Subcutaneous abdominal adipose tissue (tissue), 5 donors: ENCODE data around the gene NOL4L.

Experiments used
- H3K27ac ChIP-seq: one replicate; pipeline ENCODE4 v1.7.0; 2013; ENCODE audit warnings: low read depth, mild to moderate bottlenecking, inconsistent platforms, low read length, moderate library complexity
- H3K27me3 ChIP-seq, 5 donors: one replicate each; pipeline ENCODE4 v1.7.0; 2013; ENCODE audit warnings: low read length in 5 of 5, inconsistent platforms in 1 of 5; ENCODE audit not compliant: control insufficient read depth in 5 of 5, insufficient read depth in 4 of 5
- H3K36me3 ChIP-seq, 5 donors: one replicate each; pipeline ENCODE4 v1.7.0; 2013; ENCODE audit warnings: low read length in 5 of 5; ENCODE audit not compliant: control insufficient read depth in 5 of 5, insufficient read depth in 5 of 5
- H3K4me1 ChIP-seq, 5 donors: one replicate each; pipeline ENCODE4 v1.7.0; 2013; ENCODE audit warnings: low read length in 5 of 5, mild to moderate bottlenecking in 3 of 5, moderate library complexity in 1 of 5; ENCODE audit not compliant: control insufficient read depth in 5 of 5, insufficient read depth in 5 of 5
- H3K4me3 ChIP-seq, 5 donors: one replicate each; pipeline ENCODE4 v1.7.0; 2013; ENCODE audit warnings: low read length in 5 of 5, low read depth in 1 of 5
- H3K9ac ChIP-seq, 5 donors: one replicate each; pipeline ENCODE4 v1.7.0; 2013; ENCODE audit warnings: low read length in 5 of 5, mild to moderate bottlenecking in 4 of 5, moderate library complexity in 3 of 5
- H3K9me3 ChIP-seq, 5 donors: one replicate each; pipeline ENCODE4 v1.7.0; 2013; ENCODE audit warnings: low read length in 5 of 5; ENCODE audit not compliant: control insufficient read depth in 5 of 5
- donor health status: healthy.
- donor health status: healthy.
- donor health status: healthy.
- donor health status: healthy.
- donor health status: healthy.

Gene NOL4L

DNA sequence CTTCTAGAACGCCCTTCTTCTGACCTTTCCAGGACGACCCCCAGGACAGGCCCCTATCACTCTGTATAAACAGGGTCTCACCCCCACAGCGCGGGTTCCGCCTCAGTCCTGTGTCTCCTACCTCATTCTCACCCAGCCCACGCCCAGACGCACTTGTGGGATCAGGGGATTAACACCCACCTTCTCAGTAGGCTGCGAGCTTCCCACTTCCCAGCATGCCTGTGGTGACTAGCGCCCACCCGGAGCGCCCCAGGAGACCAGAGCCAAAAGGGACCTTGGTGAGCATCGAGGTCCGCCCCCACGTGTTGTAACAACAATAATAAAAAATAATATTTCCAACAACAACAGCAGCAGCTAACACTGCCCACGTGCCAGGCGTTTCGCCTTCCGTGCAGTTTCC, 40.9 kb upstream of the NOL4L start:
- no peak overlapping the region for H3K27ac ChIP-seq
- H3K9ac ChIP-seq = no peak overlapping the region
- no peak overlapping the region for H3K4me3 ChIP-seq
- no peaks in the 10 kb centered on the region for H3K9me3 ChIP-seq
- H3K27me3 ChIP-seq = peaks cover 11 to 26% (median 21%) of the 10 kb centered on the region in 5 donors
- H3K36me3 ChIP-seq = no peaks in the 10 kb centered on the region
- H3K4me1 ChIP-seq = peaks cover 0 to 13% (median 8%) of the 10 kb centered on the region in 5 donors

DNA sequence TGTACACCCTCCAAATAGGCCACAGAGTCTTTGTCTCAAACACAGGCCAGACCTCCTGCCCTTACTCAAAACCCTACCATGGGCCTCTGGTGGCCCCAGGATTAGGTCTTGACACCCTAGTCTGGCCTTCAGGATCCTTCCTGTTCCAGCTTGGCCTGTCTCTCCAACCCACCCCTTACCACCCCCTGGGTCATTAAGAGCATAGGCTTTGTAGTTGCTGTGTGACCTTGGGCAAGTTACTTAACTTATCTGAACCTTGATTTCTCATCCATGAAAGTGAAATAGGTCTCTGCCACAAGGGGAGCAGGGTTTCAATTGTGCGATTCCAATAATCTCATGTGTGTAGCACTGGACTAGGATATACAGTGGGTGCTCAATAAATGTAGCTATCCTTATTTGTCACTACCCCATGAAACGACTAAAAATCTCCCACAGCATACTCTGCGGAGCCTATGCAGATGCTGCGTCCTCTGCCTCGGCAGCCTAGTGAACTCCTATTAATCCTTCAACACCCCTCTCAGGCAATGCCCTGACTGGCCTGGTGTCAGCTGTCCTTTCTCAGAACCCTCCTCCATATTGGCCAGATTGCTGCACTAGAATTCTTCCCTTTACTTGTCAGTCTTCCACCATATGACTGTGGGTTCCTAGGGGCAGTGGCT, 39.7 kb upstream of the NOL4L start:
- H3K9ac ChIP-seq = no peak overlapping the region
- H3K4me1 ChIP-seq = peaks cover 0 to 13% (median 8%) of the 10 kb centered on the region in 5 donors
- no peak overlapping the region for H3K4me3 ChIP-seq
- no peaks in the 10 kb centered on the region for H3K36me3 ChIP-seq
- H3K9me3 ChIP-seq = no peaks in the 10 kb centered on the region
- no peak overlapping the region for H3K27ac ChIP-seq
- H3K27me3 ChIP-seq = peaks cover 11 to 26% (median 21%) of the 10 kb centered on the region in 5 donors

DNA sequence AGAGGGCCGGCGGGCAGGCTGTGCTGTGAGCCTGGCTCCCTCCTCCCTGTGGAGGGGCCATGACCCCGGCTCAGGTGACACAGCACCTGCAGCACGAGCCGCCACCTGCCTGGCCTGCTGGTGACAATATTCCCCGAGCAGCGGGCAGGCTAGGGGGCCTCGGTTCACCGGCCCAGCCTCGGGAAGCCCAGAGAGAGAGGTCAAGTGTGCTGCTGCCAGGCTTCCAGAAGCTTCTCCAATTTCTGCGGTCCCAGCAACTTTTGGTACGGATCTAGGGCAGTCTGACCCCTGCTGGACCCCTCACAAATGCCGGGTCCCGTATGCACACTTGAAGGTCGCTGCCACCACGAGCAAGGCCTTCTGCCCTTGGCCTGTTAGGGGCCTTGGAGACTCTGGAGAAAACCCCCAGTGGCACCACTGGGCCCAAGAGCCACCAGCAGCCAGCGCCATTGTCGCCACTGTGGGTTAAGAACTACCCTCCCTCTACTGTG, 38.6 kb upstream of the NOL4L start:
- no peaks in the 10 kb centered on the region for H3K9me3 ChIP-seq
- no peak overlapping the region for H3K9ac ChIP-seq
- H3K27ac ChIP-seq = no peak overlapping the region
- H3K27me3 ChIP-seq = peaks cover 11 to 26% (median 22%) of the 10 kb centered on the region in 5 donors
- H3K4me1 ChIP-seq = peaks cover 0 to 13% (median 8%) of the 10 kb centered on the region in 5 donors
- no peaks in the 10 kb centered on the region for H3K36me3 ChIP-seq
- no peak overlapping the region for H3K4me3 ChIP-seq

DNA sequence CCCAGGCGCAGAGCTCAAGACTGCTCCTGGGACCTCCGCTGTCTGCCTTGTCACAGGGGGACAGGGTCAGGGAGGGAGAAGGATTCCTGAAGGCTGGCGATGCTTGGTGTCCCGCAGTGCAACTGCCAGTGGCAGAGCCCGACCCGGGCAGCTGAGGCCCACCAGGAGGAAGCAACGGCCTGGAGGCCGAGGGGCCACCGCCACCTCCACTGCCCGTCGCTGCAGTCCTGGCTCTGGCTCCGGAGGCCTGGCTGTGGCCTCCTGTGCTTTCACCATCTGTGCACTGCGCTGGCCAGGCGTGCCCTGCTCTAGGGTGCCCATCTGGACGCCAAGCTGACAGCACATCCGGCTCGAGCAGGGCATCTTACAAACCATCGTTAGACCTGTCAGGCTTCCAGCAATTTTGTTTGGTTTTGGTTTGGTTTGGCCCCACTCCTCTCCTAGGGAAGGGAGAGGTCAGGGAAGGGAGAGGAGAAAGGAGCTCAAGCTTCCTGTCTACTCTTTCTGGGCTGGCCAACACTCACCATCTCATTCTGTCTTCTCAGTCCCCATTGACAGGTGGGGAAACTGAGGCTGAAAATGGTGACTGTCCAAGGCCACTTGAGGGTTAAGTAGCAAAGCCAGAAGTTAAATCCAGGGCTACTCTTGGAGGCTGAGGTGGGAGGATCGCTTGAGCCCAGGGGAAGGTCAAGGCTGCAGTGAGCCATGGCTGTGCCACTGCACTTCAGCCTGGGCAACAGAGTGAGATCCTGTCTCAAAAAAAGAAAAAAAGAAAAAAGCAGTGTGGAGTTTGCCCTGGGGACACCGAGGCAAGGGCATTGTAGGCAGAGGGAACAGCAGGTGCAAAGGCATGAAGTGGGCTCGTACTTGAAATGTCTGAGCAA, 37.7 kb upstream of the NOL4L start:
- H3K4me3 ChIP-seq = no peak overlapping the region
- H3K9ac ChIP-seq = no peak overlapping the region
- no peaks in the 10 kb centered on the region for H3K36me3 ChIP-seq
- H3K27ac ChIP-seq = no peak overlapping the region
- H3K9me3 ChIP-seq = no peaks in the 10 kb centered on the region
- peaks cover 8 to 23% (median 20%) of the 10 kb centered on the region in 5 donors for H3K27me3 ChIP-seq
- H3K4me1 ChIP-seq = peaks cover 0 to 10% (median 8%) of the 10 kb centered on the region in 5 donors

DNA sequence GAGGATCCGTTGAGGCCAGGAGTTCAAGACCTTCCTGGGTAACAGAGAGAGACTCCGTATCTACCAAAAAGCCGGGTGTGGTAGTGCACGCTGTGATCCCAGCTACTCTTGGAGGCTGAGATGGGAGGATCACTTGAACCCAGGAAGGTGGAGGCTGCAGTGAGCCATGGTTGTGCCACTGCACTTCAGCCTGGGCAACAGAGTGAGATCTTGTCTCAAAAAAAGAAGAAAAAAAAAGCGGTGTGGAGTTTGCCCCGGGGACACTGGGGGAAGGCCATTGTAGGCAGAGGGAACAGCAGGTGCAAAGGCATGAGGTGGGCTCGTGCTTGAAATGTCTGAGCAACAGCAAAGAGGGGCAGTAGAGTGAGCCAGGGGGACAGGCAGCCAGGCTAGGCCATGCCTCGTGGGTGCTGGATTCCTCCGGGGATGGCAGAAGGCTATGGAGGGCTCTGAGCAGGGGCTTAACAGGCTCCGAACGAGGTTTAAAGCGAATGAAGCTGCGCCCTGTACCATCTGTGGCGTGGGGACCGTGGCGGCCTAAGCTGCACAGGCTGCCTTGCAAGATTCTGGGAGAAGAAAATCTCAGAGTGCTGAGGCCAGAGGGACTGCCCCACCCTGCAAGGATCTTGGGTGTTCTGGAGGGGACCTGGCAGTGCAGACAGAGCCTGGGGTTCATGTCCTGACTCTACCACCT, 36.9 kb upstream of the NOL4L start:
- Histone ChIP-seq H3K27ac (no peak overlapping the region), H3K9me3 (no peaks in the 10 kb centered on the region), H3K27me3 (peaks cover under 1 to 16% (median 15%) of the 10 kb centered on the region in 5 donors), H3K36me3 (no peaks in the 10 kb centered on the region), H3K9ac (no peak overlapping the region), H3K4me3 (no peak overlapping the region), H3K4me1 (peaks cover 0 to 2% (median 1%) of the 10 kb centered on the region in 5 donors)

DNA sequence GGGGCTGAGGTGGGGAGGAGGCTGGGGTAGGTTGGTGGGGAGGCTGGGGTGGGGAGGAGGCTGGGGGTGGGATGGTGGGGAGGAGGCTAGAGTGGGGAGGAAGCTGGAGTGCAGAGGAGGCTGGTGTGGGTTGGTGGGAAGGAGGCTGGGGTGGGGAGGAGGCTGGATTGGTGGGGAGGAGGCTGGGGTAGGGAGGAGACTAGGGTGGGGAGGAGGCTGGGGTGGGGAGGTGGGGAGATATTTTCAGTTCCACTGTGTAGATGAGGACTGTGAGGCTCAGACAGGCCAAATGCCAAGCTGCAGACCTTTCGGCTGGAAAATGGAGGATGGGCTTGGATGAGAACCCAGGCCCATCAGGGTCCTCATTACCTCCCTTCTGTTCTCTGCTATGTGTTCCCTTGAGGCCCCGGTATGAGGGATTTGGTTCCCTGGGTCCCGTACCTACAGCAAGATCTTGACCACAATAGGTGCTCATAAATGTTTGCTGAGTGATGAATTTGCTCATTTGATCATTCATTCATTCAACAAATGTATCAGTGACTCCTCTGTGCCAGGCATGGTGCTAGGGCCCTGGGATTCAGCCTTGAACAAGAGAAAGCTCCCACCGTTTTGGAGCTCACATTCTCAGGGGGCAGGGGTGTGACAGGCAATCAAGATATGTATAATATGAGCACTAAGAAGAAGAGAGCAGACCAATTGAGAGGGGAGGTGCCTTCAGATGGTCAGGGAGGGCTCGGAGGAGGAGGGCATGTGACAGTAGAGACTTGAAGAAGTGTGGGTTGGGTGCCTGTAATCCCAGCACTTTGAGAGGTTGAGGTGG, 36.1 kb upstream of the NOL4L start:
- Histone ChIP-seq H3K9ac (no peak overlapping the region), H3K4me1 (no peaks in the 10 kb centered on the region), H3K4me3 (no peak overlapping the region), H3K27ac (no peak overlapping the region), H3K9me3 (no peaks in the 10 kb centered on the region), H3K27me3 (peaks cover 0 to 9% (median 7%) of the 10 kb centered on the region in 5 donors), H3K36me3 (no peaks in the 10 kb centered on the region)

DNA sequence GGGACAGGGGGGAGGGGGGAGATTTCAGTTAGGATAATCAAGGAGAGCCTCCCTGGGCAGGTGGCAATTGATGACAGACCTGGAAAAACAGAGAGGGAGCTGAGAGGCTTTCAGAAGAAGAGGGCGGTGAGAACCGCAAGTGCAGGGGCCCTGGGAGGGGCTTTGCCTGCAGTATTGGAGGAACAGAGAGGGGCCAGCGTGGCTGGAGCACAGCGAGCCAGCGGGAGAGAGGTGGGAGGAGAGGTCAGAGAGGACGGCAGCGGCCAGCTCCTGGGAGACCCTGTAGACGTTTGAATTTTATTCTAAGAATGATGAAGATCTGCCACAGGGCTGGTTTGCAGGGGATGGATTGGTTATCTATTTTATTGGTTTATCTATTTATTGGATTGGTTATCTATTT, 34.5 kb upstream of the NOL4L start:
- no peaks in the 10 kb centered on the region for H3K4me1 ChIP-seq
- H3K36me3 ChIP-seq = no peaks in the 10 kb centered on the region
- H3K4me3 ChIP-seq = no peak overlapping the region
- H3K27me3 ChIP-seq = peaks cover 0 to 6% (median 2%) of the 10 kb centered on the region in 5 donors
- no peak overlapping the region for H3K27ac ChIP-seq
- H3K9ac ChIP-seq = no peak overlapping the region
- no peaks in the 10 kb centered on the region for H3K9me3 ChIP-seq

DNA sequence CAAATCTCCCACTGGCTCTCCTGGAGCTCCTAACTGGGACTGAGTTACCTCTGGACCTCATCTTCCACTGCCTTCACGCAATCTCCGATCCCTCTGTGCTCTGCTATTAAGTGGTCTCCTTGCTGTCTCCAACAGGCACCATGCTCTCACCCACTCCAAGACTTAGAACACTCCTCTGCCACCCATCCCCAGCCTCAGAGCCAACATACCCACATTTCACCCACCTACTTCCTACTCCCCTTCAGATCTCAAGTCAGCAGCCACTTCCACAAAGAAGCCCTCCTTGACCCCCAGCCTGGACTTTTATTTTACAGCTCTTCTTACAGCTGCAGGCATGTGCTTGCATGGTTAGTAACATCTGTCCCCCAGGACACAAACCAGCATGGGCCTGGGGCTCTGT, 29.6 kb upstream of the NOL4L start:
- Histone ChIP-seq H3K36me3 (no peaks in the 10 kb centered on the region), H3K9ac (no peak overlapping the region), H3K9me3 (no peaks in the 10 kb centered on the region), H3K27ac (no peak overlapping the region), H3K27me3 (peaks cover 7 to 24% (median 9%) of the 10 kb centered on the region in 5 donors), H3K4me3 (no peak overlapping the region), H3K4me1 (no peaks in the 10 kb centered on the region)

DNA sequence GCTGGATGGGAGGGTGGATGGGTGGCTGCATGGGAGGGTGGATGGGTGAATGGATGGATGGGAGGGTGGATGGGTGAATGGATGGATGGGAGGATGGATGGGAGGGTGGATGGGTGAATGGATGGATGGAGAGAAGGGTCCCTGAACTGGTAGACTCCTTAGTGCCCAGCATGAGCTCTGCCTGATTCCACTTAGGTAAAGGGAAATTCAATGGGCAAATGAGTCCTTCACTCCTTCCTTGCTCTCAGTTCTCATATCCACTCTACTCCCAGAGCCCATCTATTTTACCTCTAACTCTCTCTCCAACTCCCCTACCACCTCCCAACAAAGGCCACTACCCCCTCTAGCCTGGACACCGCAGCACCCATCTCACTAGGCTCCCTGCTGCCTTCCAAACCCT, 29.2 kb upstream of the NOL4L start:
- Histone ChIP-seq H3K27me3 (peaks cover 7 to 25% (median 10%) of the 10 kb centered on the region in 5 donors), H3K4me3 (no peak overlapping the region), H3K27ac (no peak overlapping the region), H3K36me3 (no peaks in the 10 kb centered on the region), H3K9ac (no peak overlapping the region), H3K9me3 (no peaks in the 10 kb centered on the region), H3K4me1 (no peaks in the 10 kb centered on the region)
